Measurements from ENCODE around the gene RALY. TPM values are rescaled to one million over a fixed set of nuclear protein-coding genes. Genes with fewer than 3 reads are reported as not detected.

Gene RALY
- total and polyA plus RNA-seq, 2 of the 4 experiments (the other 2 are of a cell fraction) = 46.2 to 115 TPM

- peak; percentile 88 for DNase-seq
- in situ Hi-C loops (cut with MboI; ENCODE audit: low sequenced_read_pairs) = loop anchor here (5.0 kb wide), 1 partner anchor 208 kb away; no protein-coding TSS in a partner anchor
These were observed 71.5 kb downstream of the RALY start for GRCh38 chr20:34065260-34065659.

More at GRCh38 chr20:34065260-34065659, 71.5 kb downstream of the RALY start:
- Histone ChIP-seq H3K79me1 (ENCODE audit: low read depth in 1 of 2, low read length in 2 of 2) (peaks cover 48 to 96% of the 10 kb centered on the region in 2 experiments), H2AFZ (replicated peaks; ENCODE audit: low read length, poor library complexity) (no peak overlapping the region), H3K4ac (ENCODE audit: low read depth, low read length) (no peak overlapping the region), H2BK5ac (ENCODE audit: low read depth, low read length, poor library complexity, severe bottlenecking) (no peak overlapping the region), H3K27me3 (ENCODE audit: control insufficient read depth, insufficient read depth, low read length) (no peaks in the 10 kb centered on the region), H3K4me2 (ENCODE audit: low read depth, low read length) (no peak overlapping the region), H3K23ac (ENCODE audit: low read depth, low read length) (no peak overlapping the region), H2BK120ac (ENCODE audit: low read depth, low read length) (no peak overlapping the region), H4K91ac (ENCODE audit: insufficient read depth, low read depth, low read length) (no peak overlapping the region), H3K9me1 (ENCODE audit: insufficient read depth, low read length) (peaks cover 39% of the 10 kb centered on the region), H3K4me3 (ENCODE audit: insufficient read depth, low read depth, low read length) (no peak overlapping the region), H3K56ac (ENCODE audit: extremely low read depth, insufficient read depth, low read length) (no peak overlapping the region), H3K27ac (ENCODE audit: insufficient read depth, low read length) (no peak overlapping the region; the same call in 1 of the 2 replicates), H2BK15ac (ENCODE audit: low read depth, low read length) (no peak overlapping the region), H4K5ac (ENCODE audit: low read depth, low read length) (no peak overlapping the region), H2AK9ac (replicated peaks; ENCODE audit: low read depth, low read length, poor library complexity) (no peak overlapping the region), H3K9me3 (ENCODE audit: control insufficient read depth, insufficient read depth, low read length) (no peaks in the 10 kb centered on the region), H3K14ac (replicated peaks; ENCODE audit: low read depth, low read length) (no peak overlapping the region), H3K36me3 (ENCODE audit: control insufficient read depth, insufficient read depth, low read length) (peaks cover 5% of the 10 kb centered on the region), H2AK5ac (ENCODE audit: low read depth, low read length) (no peak overlapping the region), H2BK20ac (ENCODE audit: low read depth, low read length) (no peak overlapping the region), H3K4me1 (ENCODE audit: control insufficient read depth, insufficient read depth, low read length) (peaks cover 25% of the 10 kb centered on the region), H4K20me1 (ENCODE audit: insufficient read depth, low read length) (peaks cover 96% of the 10 kb centered on the region), H3K9ac (ENCODE audit: low read depth, low read length) (no peak overlapping the region), H4K8ac (ENCODE audit: low read depth in 2 of 2, low read length in 2 of 2) (no peak overlapping the region), H3K18ac (ENCODE audit: low read depth, low read length) (no peak overlapping the region)
- dilution Hi-C loops (cut with HindIII; ENCODE audit: low sequenced_read_pairs, unreplicated experiment) = no loop called here
- BruUV-seq (replicated peaks) = no TSS peak
- CTCF ChIA-PET = interaction anchor here (0.6 kb wide), 1 partner anchor 58 kb away, joined by 3 read pairs; no protein-coding TSS in a partner anchor
- intact Hi-C loops (cut with micrococcal nuclease) = no loop called here
- no CpG with 5 or more reads among the region's 2 CpGs for WGBS, 2 experiments (ENCODE audit: extremely low coverage in 2 of 2, insufficient read length in 1 of 2)
- ATAC-seq (ENCODE audit: low read depth) = peak; percentile 77
- TF ChIP-seq SMC3 (IDR thresholded peaks at IDR 0.05; ENCODE audit: low read depth, low read length) (no peak), MXI1 (IDR thresholded peaks at IDR 0.05; ENCODE audit: borderline replicate concordance, low read depth, low read length) (0 out of 2 replicates have a peak, but pooled peaks have one; percentile 28), RAD21 (IDR thresholded peaks at IDR 0.05; ENCODE audit: low read length) (no peak), CTCF (conservative IDR thresholded peaks at IDR 0.05; ENCODE audit: low read depth, low read length) (no peak), MAZ (IDR thresholded peaks at IDR 0.05; ENCODE audit: borderline replicate concordance, low read depth, low read length) (no peak), FOS (IDR thresholded peaks at IDR 0.05; ENCODE audit: low read depth, low read length) (no peak), MAFK (IDR thresholded peaks at IDR 0.05; ENCODE audit: low read depth, low read length) (no peak), RCOR1 (IDR thresholded peaks at IDR 0.05; ENCODE audit: insufficient replicate concordance, low read length) (no peak), USF2 (IDR thresholded peaks at IDR 0.05; ENCODE audit: low read depth, low read length) (peak; percentile 80), CEBPB (IDR thresholded peaks at IDR 0.05; ENCODE audit: low read depth, low read length) (no peak), BHLHE40 (IDR thresholded peaks at IDR 0.05; ENCODE audit: low read depth, low read length) (no peak), POLR2A (IDR thresholded peaks at IDR 0.05; ENCODE audit: low read depth, low read length) (no peak), CHD1 (IDR thresholded peaks at IDR 0.05; ENCODE audit: low read depth, low read length) (no peak)
- TF ChIP-seq, protein P1, sequence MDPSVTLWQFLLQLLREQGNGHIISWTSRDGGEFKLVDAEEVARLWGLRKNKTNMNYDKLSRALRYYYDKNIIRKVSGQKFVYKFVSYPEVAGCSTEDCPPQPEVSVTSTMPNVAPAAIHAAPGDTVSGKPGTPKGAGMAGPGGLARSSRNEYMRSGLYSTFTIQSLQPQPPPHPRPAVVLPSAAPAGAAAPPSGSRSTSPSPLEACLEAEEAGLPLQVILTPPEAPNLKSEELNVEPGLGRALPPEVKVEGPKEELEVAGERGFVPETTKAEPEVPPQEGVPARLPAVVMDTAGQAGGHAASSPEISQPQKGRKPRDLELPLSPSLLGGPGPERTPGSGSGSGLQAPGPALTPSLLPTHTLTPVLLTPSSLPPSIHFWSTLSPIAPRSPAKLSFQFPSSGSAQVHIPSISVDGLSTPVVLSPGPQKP (IDR thresholded peaks at IDR 0.05; ENCODE audit: borderline replicate concordance, low read depth, low read length) = no peak
- POLR2A ChIA-PET (ENCODE audit: unreplicated experiment) = no interaction called here

Data from IMR-90 (cell line).